Fibroblast of skin of back (primary cell): Measurements from ENCODE around the gene TMIE.

ENCODE experiments used
- DNase-seq: peaks from one replicate; pipeline ENCODE4 v3.0.0-alpha.2; 2013

TMIE gene

DNA sequence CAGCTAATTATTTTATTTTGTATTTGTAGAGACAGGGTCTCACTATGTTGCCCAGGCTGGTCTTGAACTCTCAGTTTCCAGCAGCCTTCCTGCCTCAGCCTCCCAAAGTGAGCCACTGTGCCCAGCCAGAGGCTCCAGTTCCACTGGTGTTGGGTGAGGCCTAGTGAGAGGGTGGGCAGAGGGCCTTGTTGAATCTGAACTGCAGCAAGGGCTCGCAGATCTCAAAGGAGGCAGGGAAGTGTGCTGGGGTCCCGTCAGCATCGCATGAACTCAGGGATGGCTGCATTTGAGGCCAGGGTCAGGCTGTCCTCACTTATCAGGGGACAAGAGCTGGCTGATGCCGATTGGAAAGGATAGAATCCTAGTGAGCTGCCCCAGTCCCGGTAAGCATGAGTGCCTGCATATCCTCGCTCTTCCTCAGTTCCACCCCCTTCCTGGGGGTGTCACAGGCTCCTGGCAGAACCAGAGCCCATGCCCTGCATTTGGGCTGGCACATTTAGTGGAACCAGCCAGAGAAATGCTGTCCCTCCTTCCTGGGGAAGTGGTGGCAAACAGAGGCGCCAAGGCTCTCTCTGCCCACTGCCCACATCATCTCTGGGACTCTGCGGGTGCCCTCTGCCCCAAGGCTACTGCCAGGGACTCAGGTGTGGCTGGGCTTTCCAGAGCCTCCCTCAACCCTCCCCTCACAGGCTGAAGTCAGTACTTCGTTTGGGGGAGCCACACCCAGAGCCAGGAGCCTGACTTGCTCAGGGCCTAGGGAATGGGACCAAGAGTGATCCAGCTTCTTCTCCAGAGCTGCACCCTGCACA lies 31.8 kb upstream of the TMIE start:
- no peak for DNase-seq

DNA sequence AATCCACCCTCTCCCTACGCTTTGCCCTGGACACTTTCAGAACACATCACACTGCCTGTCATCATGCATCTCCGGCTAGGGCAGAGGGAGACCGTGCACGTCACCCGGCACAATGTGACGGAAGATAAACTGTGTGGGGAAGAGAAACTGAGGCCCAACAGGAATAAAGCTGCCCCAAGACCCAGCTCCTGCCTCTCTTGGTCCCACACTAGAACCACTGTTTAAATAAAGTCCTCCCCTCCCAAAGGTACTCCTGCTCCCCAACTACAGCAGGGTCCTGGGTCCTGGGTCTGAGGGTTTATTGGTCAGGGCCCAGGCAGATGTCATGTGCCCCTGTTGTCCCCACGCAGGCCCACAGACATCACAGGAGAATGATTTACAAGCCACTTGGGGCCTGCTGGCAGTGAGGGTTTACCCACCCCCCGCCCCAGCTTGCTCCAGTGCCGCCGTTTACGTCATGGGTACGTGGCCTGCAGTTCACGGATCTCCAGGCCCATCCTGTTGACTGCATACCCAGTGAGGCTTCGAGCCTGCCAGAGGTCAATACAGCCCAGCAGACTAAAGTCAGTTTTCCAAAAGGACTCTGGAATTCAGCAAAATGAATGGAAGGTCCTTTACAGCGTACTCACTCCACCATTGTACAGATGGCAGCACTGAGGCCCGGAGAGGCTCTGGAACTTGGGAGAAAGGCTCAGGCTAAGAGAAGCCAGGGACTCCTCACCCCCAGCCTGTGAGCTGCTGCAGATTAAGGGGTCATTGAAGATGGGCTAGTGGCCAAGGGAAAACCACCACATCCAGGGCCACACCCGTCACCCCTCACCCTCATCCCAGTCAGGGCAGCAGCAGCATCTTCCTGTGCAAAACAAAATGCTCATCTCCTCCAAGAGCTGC lies 30.9 kb upstream of the TMIE start:
- no peak for DNase-seq

- DNase-seq = no peak
These were observed 30.2 kb upstream of the TMIE start for GRCh38 chr3:46670891-46671427.

- DNase-seq = no peak
These were observed 29.4 kb upstream of the TMIE start for GRCh38 chr3:46671541-46672348.

GRCh38 chr3:46672349-46672695 lies 28.9 kb upstream of the TMIE start:
- no peak for DNase-seq

GRCh38 chr3:46673151-46674030 lies 27.8 kb upstream of the TMIE start:
- DNase-seq = no peak

GRCh38 chr3:46674031-46674845 lies 27.0 kb upstream of the TMIE start:
- no peak for DNase-seq

DNA sequence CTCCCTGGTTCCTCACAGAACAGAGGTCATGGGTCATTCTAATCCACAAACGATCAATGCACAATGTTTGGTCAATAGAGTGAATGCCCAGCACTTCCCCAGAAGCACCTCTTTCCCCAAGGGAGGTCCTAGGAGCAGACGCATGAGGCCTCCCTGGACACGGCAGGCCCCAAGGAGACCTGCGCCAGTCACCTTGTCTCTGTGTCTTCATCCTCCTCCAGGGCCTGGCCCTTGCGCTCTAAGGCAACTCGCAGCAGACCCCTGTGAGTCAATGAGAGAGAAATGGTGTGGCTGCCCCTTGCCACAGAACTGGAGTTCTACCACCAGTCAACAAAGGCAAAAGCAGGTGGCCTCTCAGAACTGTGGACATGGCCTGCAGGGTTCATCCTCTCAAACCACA lies 25.8 kb upstream of the TMIE start:
- DNase-seq = no peak

DNA sequence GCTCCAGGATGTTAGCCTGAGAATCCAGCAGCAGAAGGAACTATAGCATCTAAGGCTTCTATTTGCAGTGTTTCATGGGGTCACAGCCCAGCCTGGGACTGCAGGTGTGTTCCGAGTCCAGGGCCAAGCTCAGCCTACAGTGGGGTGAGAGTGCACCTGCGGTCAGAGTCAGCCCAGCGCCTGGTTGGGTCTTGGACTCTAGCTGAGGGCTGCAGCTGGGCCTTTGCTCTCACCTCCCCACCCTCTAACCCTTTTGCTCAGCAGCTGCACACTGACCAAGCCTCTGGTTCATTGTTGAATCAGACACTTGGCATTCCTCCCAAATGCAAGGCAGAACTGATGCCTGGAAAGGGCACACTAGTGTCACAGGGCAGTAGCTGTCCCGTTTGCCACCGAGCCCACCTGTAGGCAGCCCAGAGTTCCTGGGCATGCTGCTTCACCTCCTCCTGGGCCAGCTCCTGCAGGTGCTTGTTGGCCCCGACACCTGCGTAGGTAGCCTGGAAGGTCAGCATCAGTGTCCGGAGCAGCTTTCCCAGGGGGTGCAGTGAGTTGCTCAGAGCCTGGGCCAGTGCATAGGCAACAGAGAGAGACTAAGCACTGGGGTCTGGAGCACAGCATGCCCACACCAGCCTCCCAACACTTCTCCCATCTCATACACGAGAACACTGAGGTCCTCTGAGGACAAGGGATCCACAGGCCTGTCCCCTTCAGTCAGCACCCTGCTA lies 25.2 kb upstream of the TMIE start:
- DNase-seq = no peak

DNA sequence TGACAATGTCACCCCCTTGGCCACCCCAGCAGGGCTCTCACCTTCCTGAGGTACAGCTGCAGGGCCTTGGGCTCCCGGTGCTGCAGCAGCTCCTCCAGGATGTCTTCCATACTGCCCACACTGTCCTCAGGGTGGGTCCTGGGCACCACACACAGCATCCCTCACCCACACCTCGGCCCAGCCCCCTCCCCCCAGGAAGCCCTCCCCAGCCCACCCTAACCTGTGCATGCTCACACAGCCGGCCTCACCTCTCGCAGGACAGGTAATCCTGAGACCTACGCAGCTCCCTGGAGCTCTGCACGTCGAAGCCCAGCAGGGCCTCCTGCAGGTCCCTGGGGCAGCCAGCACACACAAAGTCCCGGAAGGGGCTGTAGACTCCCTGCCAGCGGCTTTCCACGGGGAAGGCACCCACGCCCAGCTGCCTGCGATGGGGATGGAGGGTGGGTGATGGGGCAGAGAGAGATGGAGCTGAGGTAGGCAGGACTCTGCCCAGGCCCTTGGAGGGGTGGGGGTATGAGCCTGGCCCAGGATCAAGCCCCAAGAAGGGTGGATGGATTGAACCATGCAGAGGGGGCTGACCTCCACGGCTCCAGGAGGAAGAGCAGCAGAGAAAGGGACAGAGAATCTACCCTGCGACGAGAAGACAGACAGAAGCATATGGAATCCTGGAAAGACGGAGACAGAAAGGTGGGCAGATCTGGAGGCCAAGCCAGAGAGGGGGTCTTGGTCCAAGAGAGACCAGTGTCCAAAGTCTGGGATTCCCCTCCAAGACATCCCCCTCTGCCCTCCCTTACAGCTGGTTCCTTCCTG lies 24.4 kb upstream of the TMIE start:
- no peak for DNase-seq

DNA sequence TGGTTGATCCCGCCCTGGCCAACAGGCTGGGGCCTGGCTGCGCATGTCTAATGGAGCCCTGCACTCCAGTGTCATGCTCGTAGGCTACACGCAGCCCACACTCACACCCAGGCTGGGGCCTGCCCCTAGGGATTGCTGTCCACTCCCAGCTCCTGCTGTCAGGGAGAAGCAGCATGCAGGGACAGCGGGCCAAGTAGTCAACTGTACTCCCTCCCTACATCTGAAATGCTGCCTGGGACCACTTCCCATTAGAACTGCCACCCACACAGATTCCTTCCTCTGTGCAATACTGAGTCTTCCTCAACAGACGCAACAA lies 23.8 kb upstream of the TMIE start:
- DNase-seq = no peak

GRCh38 chr3:46678280-46678679 lies 22.9 kb upstream of the TMIE start:
- DNase-seq = no peak

- no peak for DNase-seq
These were observed 21.5 kb upstream of the TMIE start for GRCh38 chr3:46679681-46680080.

DNA sequence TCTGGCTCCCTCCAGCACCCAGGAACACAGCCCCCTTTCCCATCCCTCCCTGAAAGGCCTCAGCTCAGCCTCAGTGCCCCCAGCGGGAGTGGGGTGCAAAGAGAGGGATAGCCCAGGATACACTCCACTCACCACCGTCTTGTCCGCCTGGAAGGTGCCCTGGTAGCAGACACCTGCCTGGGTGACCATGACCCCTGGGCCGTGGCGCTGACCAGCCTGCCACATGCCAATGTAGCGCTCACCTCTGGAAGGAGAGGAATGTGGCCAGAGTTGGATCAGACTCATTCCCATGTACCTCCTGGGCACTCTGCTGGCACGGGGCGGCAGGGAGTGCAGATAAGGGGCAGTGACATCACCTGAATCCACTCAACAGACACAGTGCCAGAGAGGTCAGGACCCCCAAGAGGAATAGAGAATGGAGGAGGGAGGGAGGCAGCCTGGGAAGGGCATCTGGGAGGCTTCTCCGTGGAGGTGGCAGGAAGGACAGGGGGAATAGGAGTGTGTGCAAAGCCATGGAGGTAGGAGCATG lies 20.8 kb upstream of the TMIE start:
- no peak for DNase-seq

GRCh38 chr3:46681387-46681786 lies 19.8 kb upstream of the TMIE start:
- DNase-seq = no peak

GRCh38 chr3:46681856-46682540 lies 19.2 kb upstream of the TMIE start:
- DNase-seq = no peak

DNA sequence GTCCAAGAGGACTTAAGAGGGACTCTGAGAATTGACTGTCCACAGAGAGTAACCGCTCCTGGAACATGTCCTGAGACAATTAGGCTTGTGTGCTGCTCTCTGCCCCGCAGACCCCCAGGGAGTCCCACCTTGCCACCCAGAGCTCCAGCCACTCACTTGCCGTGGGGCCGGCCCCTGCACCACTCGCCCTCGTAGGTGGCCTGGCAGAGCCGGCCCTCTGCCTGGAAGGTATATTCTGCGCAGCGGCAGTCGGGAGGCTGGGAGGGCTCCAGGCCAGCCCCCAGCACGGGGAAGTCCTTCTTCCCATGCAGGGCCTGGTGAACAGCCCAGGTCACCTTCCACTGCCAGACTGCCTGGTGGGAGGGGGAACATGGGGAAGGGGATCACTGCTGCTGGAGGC lies 18.2 kb upstream of the TMIE start:
- no peak for DNase-seq

DNA sequence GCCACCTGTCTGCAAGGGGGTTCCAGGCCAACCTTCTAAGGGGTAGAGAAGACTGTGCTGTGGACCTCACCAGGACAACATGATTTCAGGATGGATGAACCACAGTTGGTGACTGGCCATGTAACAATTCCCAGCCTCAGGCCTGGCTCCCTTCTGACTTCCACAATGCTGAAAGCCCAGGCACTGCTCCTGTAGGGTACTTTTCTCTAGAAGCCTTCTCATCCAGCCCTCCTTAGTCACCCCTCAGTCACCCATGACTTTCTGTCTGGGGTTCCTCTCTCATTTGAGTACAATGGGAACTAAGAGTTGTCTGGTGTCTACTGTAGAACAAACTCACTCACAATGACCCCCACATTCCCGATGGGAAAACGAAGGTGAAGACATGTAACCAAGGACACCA lies 16.3 kb upstream of the TMIE start:
- DNase-seq = no peak

DNA sequence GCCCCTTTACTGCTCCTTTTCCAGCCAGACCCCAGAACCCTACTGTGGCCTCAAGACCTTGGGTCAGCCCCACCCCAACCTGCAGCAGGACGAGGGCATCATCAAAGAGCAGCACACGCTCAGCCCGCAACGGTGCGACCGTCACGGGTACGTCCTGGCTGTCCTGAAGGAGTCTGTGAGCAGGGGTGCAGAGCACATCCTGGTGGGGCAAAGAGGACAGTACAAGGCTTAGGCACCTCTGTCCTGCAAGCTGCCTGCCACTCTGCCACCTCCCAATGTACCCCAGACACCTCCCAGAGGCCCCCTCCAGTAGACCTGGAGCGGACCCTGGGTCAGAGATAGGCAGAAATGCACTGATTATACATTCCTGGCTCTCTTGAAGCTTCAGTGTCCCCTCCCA lies 15.7 kb upstream of the TMIE start:
- DNase-seq = no peak
